GM12864 (cell line): ENCODE results near the gene TEC.

Experiments used
- DNase-seq: peaks from one replicate; pipeline ENCODE4 v3.0.0-alpha.2; 2011; ENCODE audit warnings: low read depth
- H3K4me3 ChIP-seq: 2 replicates; pipeline ENCODE4 v1.5.1; 2011; ENCODE audit warnings: mild to moderate bottlenecking, low read depth, low read length, control low read depth
- TF ChIP-seq, protein P1 (sequence below): IDR thresholded peaks from 2 replicates; pipeline ENCODE4 v1.5.1; 2011; ENCODE audit warnings: low read depth, mild to moderate bottlenecking, moderate library complexity, low read length, control low read depth, inconsistent platforms; ENCODE audit errors: missing control alignments

TEC gene

DNA sequence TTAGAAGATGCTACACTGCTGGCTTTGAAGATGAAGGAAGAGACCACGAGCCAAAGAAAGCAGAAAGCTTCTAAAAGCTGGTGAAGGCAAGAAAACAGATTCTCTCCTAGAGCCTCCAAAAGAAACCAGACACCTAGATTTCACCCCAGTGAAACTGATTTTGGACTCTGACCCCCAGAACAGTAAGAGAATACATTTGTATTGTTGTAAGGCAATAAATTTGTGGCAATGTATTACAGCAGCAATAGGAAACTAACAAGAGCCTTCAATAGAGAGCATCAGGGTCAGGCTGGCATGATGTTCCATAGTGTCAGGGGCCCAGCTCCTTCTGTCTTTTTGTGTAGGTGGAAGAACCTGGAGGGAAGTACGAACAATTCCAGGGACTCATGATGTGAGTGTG lies 6.0 kb upstream of the TEC start:
- no peak overlapping the region for H3K4me3 ChIP-seq
- no peak for DNase-seq
- TF ChIP-seq, protein P1, sequence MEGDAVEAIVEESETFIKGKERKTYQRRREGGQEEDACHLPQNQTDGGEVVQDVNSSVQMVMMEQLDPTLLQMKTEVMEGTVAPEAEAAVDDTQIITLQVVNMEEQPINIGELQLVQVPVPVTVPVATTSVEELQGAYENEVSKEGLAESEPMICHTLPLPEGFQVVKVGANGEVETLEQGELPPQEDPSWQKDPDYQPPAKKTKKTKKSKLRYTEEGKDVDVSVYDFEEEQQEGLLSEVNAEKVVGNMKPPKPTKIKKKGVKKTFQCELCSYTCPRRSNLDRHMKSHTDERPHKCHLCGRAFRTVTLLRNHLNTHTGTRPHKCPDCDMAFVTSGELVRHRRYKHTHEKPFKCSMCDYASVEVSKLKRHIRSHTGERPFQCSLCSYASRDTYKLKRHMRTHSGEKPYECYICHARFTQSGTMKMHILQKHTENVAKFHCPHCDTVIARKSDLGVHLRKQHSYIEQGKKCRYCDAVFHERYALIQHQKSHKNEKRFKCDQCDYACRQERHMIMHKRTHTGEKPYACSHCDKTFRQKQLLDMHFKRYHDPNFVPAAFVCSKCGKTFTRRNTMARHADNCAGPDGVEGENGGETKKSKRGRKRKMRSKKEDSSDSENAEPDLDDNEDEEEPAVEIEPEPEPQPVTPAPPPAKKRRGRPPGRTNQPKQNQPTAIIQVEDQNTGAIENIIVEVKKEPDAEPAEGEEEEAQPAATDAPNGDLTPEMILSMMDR: no peak

DNA sequence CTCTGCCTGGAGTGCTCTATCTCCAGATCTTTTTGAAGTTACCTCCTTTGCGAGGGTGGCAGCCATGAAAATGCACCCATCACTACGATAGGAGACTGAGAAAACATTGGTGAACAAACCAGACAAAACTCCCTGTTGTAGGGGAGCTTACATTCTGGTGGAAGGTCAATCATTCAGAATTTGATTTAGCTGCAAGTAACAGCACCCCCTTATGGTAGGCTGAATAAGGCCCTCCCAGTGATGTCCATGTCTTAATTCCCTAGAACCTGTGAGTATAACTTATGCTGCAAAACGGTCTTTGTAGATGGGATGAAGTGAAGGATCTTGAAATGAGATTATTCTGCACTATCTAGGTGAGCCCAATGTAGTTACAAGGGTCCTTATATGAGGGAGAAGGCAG lies 5.6 kb upstream of the TEC start:
- H3K4me3 ChIP-seq: no peak overlapping the region
- TF ChIP-seq, protein P1: peak; percentile 72
- peak; percentile 39 for DNase-seq

DNA sequence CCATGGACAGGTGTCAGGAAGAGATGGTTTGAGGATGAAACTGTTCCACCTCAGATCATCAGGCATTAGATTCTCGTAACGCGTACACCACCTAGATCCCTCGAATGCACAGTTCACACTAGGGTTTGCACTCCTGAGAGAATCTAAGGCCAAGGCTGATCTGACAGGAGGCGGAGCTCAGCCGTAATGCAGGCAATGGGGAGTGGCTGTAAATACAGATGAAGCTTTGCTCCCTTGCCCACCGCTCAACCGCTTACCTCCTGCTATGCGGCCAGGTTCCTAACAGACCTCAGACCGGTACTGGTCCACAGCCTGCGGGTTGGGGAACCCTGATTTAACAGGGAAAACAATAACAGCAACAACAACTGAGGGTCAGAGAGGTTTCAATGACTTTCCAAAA lies 2.0 kb upstream of the TEC start:
- TF ChIP-seq, protein P1: no peak
- H3K4me3 ChIP-seq: no peak overlapping the region
- no peak for DNase-seq

DNA sequence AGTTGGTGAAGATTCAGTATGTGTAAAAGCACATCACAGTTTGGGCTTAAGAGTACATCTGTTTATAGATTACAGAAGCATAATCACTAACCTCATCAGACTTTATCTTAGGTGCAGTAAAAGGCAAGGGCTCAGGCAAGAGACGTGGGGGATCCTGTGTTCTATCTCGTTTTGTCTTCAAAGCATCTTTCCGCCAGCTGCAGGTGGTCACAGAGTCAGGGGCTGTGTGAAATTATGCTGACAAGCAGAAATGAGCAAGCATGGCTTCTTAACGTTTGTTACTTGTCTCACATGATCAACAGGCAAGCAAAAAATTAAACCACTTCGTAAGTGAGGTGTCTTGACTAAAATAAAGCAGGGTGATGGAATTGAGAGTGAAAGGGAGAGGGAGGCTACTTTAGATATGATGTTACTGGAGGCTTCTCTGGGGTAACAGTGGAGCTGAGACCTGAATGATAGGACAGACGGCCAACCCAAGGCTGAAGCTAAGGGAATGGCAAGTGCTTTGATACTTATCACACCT lies 1.4 kb upstream of the TEC start:
- TF ChIP-seq, protein P1: no peak
- peak overlapping the region; percentile 77 for H3K4me3 ChIP-seq

DNA sequence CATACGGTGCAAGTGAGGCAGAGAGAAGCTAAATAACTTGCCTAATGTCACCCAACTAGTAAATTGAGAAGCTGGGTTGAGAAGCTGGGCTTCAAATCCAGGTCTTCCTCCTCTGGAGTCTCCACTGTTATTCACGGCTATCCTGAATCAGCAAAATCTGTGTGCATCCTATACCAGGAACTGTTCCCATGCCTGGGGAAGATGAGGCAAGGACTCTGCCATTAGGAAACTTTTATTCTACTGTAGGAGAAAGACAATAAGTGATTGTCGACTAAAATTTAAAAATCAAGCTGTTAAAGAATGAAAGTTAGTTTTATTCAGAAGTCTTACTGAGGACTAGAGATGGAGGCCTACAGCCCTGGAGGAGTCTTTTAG lies 872 bp upstream of the TEC start:
- peak overlapping the region; percentile 77 for H3K4me3 ChIP-seq
- TF ChIP-seq, protein P1: no peak
- no peak for DNase-seq

More for the DNA sequence above, 1.4 kb upstream of the TEC start:
- no peak for DNase-seq

DNA sequence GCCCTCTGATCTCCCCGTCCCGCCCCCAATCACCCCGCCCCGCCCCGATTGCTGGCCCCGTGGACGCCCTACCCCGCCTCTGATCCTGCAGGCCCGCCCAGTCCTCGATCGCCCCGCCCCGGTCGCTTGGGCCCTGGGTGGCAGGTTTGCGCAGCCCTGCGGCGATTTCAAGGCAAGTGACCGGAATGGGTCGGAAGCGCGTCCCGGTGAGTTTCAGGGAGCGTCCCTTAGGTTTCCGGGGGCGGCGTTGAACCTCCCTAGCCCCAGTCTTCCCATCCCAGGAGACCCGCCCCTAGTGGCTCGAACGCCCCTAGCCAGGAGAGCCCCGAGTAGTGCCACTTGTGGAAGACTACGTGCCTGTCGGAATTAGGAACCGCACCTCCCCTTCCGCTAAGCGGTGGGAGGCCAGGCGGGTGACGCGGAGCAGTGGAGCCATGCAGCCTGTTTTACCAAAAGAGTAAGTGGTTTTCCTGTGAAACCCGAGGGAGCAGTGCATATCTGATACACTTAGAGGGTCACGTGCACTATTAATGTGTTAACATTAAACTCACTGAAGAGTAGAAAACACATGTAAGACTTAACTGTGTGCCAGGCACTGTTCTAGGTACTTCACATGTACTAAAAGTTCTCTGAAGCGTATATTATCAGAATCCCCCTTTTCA lies 354 bp upstream of the TEC start:
- H3K4me3 ChIP-seq: peak overlapping the region; percentile 98
- TF ChIP-seq, protein P1: peak; percentile 5
- peak; percentile 71 for DNase-seq

DNA sequence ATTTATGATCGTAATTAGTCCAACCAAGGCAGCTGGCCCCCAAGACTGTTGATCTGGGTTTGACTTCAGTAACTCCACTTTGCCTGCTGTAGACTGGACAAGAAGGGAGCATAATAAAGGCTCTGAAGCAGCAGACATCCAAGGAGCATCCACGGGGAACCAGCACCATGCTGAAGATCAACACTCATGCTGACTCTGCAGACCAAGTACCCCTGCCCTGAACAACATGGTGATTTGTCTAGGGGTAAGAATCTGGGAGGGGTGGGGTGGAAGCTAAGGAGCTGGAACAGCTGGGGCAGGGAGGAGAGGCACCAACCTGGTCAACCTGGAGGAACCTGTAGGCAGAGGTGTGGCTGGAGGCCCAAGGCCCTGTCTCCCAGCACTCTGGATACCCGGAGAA lies 2.1 kb downstream of the TEC start:
- TF ChIP-seq, protein P1: no peak
- DNase-seq: no peak
- H3K4me3 ChIP-seq: peak overlapping the region; percentile 98; the same call in 1 of the 2 replicates
